H9 (cell line): Measurements from ENCODE around the gene SNRNP200. TPM values are rescaled to one million over a fixed set of nuclear protein-coding genes. Genes with fewer than 3 reads are reported as not detected.

Experiments used
- DNase-seq: peaks from one replicate; pipeline ENCODE4 v3.0.0-alpha.2; 2017
- H2AFZ ChIP-seq: one replicate; pipeline ENCODE4 v1.6.1; 2013; ENCODE audit warnings: mild to moderate bottlenecking, low read length, control low read depth, moderate library complexity
- H2AK5ac ChIP-seq: 2 replicates; pipeline ENCODE4 v1.6.1; 2013; ENCODE audit warnings: low read length, control low read depth, mixed read lengths; ENCODE audit not compliant: insufficient read length
- H2BK120ac ChIP-seq: one replicate; pipeline ENCODE4 v1.6.1; 2013; ENCODE audit warnings: low read depth, mild to moderate bottlenecking, low read length, control low read depth, inconsistent platforms; ENCODE audit not compliant: poor library complexity, severe bottlenecking
- H2BK12ac ChIP-seq: 2 replicates; pipeline ENCODE4 v1.6.1; 2013; ENCODE audit warnings: low read length, control low read depth, mixed read lengths, low read depth; ENCODE audit not compliant: insufficient read length
- H2BK15ac ChIP-seq: 2 replicates; pipeline ENCODE4 v1.6.1; 2013; ENCODE audit warnings: low read depth, low read length, control low read depth
- H2BK20ac ChIP-seq: one replicate; pipeline ENCODE4 v1.6.1; 2013; ENCODE audit warnings: low read depth, mild to moderate bottlenecking, low read length, control low read depth, inconsistent platforms; ENCODE audit not compliant: poor library complexity, severe bottlenecking
- H2BK5ac ChIP-seq: 2 replicates; pipeline ENCODE4 v1.6.1; 2013; ENCODE audit warnings: low read length, control low read depth, mixed read lengths; ENCODE audit not compliant: insufficient read length
- H3K14ac ChIP-seq: 2 replicates; pipeline ENCODE4 v1.6.1; 2013; ENCODE audit warnings: low read length, control low read depth; ENCODE audit not compliant: insufficient read depth
- H3K18ac ChIP-seq: 2 replicates; pipeline ENCODE4 v1.6.1; 2013; ENCODE audit warnings: low read depth, mild to moderate bottlenecking, mixed read lengths, low read length, control low read depth; ENCODE audit not compliant: insufficient read length
- H3K23ac ChIP-seq: 2 replicates; pipeline ENCODE4 v1.6.1; 2013; ENCODE audit warnings: low read length, control low read depth, mixed read lengths, low read depth; ENCODE audit not compliant: insufficient read length
- H3K23me2 ChIP-seq: 2 replicates; pipeline ENCODE4 v1.6.1; 2013; ENCODE audit warnings: low read depth, mild to moderate bottlenecking, mixed read lengths, low read length, control low read depth; ENCODE audit not compliant: insufficient read length, poor library complexity, severe bottlenecking
- H3K27ac ChIP-seq: 2 replicates; pipeline ENCODE4 v1.5.1; 2013; ENCODE audit warnings: low read length, control low read depth, mixed read lengths, low read depth; ENCODE audit not compliant: insufficient read length
- H3K27me3 ChIP-seq: 2 replicates; pipeline ENCODE4 v1.6.1; 2013; ENCODE audit warnings: low read length, control low read depth, inconsistent platforms; ENCODE audit not compliant: insufficient read depth
- H3K4ac ChIP-seq: 2 replicates; pipeline ENCODE4 v1.6.1; 2013; ENCODE audit warnings: low read depth, mild to moderate bottlenecking, control low read depth, inconsistent platforms, low read length, moderate library complexity
- H3K4me1 ChIP-seq: 2 replicates; pipeline ENCODE4 v1.6.1; 2013; ENCODE audit warnings: low read length, control low read depth, inconsistent platforms; ENCODE audit not compliant: insufficient read depth
- H3K4me2 ChIP-seq: 2 replicates; pipeline ENCODE4 v1.6.1; 2013; ENCODE audit warnings: low read length, control low read depth, mixed read lengths; ENCODE audit not compliant: insufficient read length, insufficient read depth
- H3K56ac ChIP-seq: 2 replicates; pipeline ENCODE4 v1.6.1; 2013; ENCODE audit warnings: low read depth, mild to moderate bottlenecking, mixed read lengths, low read length, control low read depth; ENCODE audit not compliant: insufficient read length
- H3K79me1 ChIP-seq: 2 replicates; pipeline ENCODE4 v1.6.1; 2013; ENCODE audit warnings: low read depth, mild to moderate bottlenecking, moderate library complexity, low read length, control low read depth, inconsistent platforms; ENCODE audit not compliant: insufficient read depth, poor library complexity, severe bottlenecking
- H3K79me2 ChIP-seq: 2 replicates; pipeline ENCODE4 v1.6.1; 2013; ENCODE audit warnings: low read length, control low read depth, inconsistent platforms; ENCODE audit not compliant: insufficient read depth
- H3K9ac ChIP-seq: 2 replicates; pipeline ENCODE4 v1.6.1; 2013; ENCODE audit warnings: low read length, control low read depth, mixed read lengths; ENCODE audit not compliant: insufficient read length; ENCODE audit errors: extremely low read depth
- H3K9me3 ChIP-seq: one replicate; pipeline ENCODE4 v1.6.1; 2013; ENCODE audit warnings: low read depth, low read length, inconsistent platforms; ENCODE audit not compliant: control insufficient read depth
- H3T11ph ChIP-seq: one replicate; pipeline ENCODE4 v1.6.1; 2013; ENCODE audit warnings: mild to moderate bottlenecking, low read length, control low read depth, inconsistent platforms
- H4K20me1 ChIP-seq: one replicate; pipeline ENCODE4 v1.6.1; 2013; ENCODE audit not compliant: control insufficient read depth, insufficient read length, insufficient read depth
- H4K5ac ChIP-seq: 2 replicates; pipeline ENCODE4 v1.6.1; 2013; ENCODE audit warnings: low read depth, mild to moderate bottlenecking, mixed read lengths, low read length, control low read depth; ENCODE audit not compliant: insufficient read length
- H4K8ac ChIP-seq: replicated peaks from 2 replicates; pipeline ENCODE4 v1.6.1; 2013; ENCODE audit warnings: low read length, control low read depth, mixed read lengths, low read depth; ENCODE audit not compliant: insufficient read length
- H4K91ac ChIP-seq: 2 replicates; pipeline ENCODE4 v1.6.1; 2013; ENCODE audit warnings: low read depth, mild to moderate bottlenecking, moderate library complexity, mixed read lengths, low read length, control low read depth; ENCODE audit not compliant: insufficient read length
- H3K27ac Mint-ChIP-seq, 3 experiments: 2 replicates in 2 of 3; 3 replicates in 1 of 3; pipeline ENCODE4 v1.8.0; 2020 to 2021; ENCODE audit warnings: mixed read lengths in 3 of 3, mild to moderate bottlenecking in 1 of 3, moderate library complexity in 1 of 3
- H3K27me3 Mint-ChIP-seq: 2 replicates; pipeline ENCODE4 v1.8.0; 2021; ENCODE audit warnings: low read depth, mild to moderate bottlenecking, moderate library complexity, mixed read lengths
- H3K36me3 Mint-ChIP-seq, 3 experiments: 2 replicates in 2 of 3; 3 replicates in 1 of 3; pipeline ENCODE4 v1.8.0; 2020 to 2021; ENCODE audit warnings: low read depth in 3 of 3, mixed read lengths in 3 of 3; ENCODE audit not compliant: insufficient read depth in 1 of 3
- H3K4me1 Mint-ChIP-seq, 2 experiments: 2 replicates each; pipeline ENCODE4 v1.8.0; 2020; ENCODE audit warnings: mixed read lengths in 2 of 2
- H3K4me3 Mint-ChIP-seq, 2 experiments: 2 replicates in 1 of 2; 3 replicates in 1 of 2; pipeline ENCODE4 v1.8.0; 2020 to 2021; ENCODE audit warnings: mild to moderate bottlenecking in 2 of 2, mixed read lengths in 2 of 2, moderate library complexity in 1 of 2
- H3K9me3 Mint-ChIP-seq, 2 experiments: 2 replicates in 1 of 2; 3 replicates in 1 of 2; pipeline ENCODE4 v1.8.0; 2020; ENCODE audit warnings: mild to moderate bottlenecking in 2 of 2, mixed read lengths in 2 of 2, moderate library complexity in 1 of 2
- CTCF ChIP-seq: fragments of 200-600 bp; sonication (generic); conservative IDR thresholded peaks from 3 replicates; pipeline ENCODE4 v1.8.0; 2021; ENCODE audit warnings: antibody characterized with exemption, mild to moderate bottlenecking
- WGBS: extraction: QIAGEN DNeasy Blood & Tissue Kit; methylation state at CpG from one replicate; pipeline ENCODE4 v1.1.7; 2013; ENCODE audit warnings: missing lambda C conversion rate, low lambda C conversion rate, mixed read lengths; ENCODE audit not compliant: insufficient read length; ENCODE audit errors: extremely low coverage; 5-methylcytosine and 5-hydroxymethylcytosine counted together
- total RNA-seq: library from RNA; stranded (reverse); gene quantifications from 2 replicates; pipeline ENCODE4 v1.2.1, GENCODE V29; 2021

SNRNP200 gene
- total RNA-seq, 1 experiment from 2014 or later, result 215 TPM

DNA sequence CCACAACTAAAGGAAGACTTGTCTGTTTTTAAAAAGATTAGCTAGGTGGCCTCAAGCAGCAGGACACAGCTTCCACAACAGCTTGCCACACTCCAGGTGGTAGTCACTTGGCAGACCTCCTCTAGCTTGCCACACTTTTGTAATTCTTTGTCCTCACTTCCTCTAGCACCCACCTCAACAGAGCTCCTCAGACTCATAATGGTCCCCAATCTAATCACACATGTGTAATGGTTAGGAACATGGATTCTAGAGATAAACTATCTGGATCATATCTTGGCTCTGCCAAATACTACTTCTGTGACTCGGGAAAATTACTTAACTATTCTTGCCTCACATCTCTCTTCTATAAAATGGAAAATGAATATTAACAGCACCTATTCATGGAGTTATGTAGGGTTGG, 3.5 kb downstream of the SNRNP200 start:
- no peak overlapping the region for H3K18ac ChIP-seq

More for the DNA sequence above, 3.5 kb downstream of the SNRNP200 start:
- no peaks in the 10 kb centered on the region for H4K20me1 ChIP-seq
- Mint-ChIP-seq H3K27me3 (no peaks in the 10 kb centered on the region), H3K9me3 (no peaks in the 10 kb centered on the region; a peak in 1 of 5 replicates), H3K36me3 (peaks cover 60 to 76% (median 72%) of the 10 kb centered on the region in 3 experiments; a peak in 6 of 7 replicates), H3K4me1 (peaks cover 19 to 21% of the 10 kb centered on the region in 2 experiments), H3K27ac (no peak overlapping the region), H3K4me3 (no peak overlapping the region)
- no peak overlapping the region for H4K5ac ChIP-seq
- no peak overlapping the region for H3K4me2 ChIP-seq
- peaks cover 3% of the 10 kb centered on the region; the same call in 1 of the 2 replicates for H3K4me1 ChIP-seq
- H4K91ac ChIP-seq, result no peak overlapping the region
- no peak for DNase-seq
- H3K4ac ChIP-seq, result no peak overlapping the region
- no peaks in the 10 kb centered on the region for H3K9me3 ChIP-seq
- H2BK120ac ChIP-seq, result no peak overlapping the region
- no peak overlapping the region for H3K23ac ChIP-seq
- no peak overlapping the region for H2BK5ac ChIP-seq
- no peak for TF ChIP-seq CTCF
- no peak overlapping the region for H2AFZ ChIP-seq
- H4K8ac ChIP-seq, result no peak overlapping the region
- no CpG with 5 or more reads among the region's 1 CpG for WGBS
- no peak overlapping the region for H3K27ac ChIP-seq
- H2AK5ac ChIP-seq, result no peak overlapping the region
- no peak overlapping the region for H2BK15ac ChIP-seq
- no peak overlapping the region for H3K14ac ChIP-seq
- H3K9ac ChIP-seq, result no peak overlapping the region
- H3K79me1 ChIP-seq, result no peaks in the 10 kb centered on the region
- H2BK20ac ChIP-seq, result no peak overlapping the region
- H3K27me3 ChIP-seq, result no peaks in the 10 kb centered on the region
- no peak overlapping the region for H3T11ph ChIP-seq
- H3K56ac ChIP-seq, result no peak overlapping the region
- no peak overlapping the region for H2BK12ac ChIP-seq
- H3K79me2 ChIP-seq, result peaks cover 5% of the 10 kb centered on the region; the same call in 1 of the 2 replicates
- peaks cover 9% of the 10 kb centered on the region for H3K23me2 ChIP-seq
